Neural crest cell (in vitro differentiated cells): ENCODE data around the gene SUMF2. TPM values are rescaled to one million over a fixed set of nuclear protein-coding genes. Genes with fewer than 3 reads are reported as not detected.
"Not testable (repeated sequence)": the region's sequence is repeated elsewhere in the genome, so short reads cannot be mapped to it uniquely, and the experiment has no call there.

Experiments
- DNase-seq: peaks from one replicate; pipeline ENCODE4 v3.0.0; 2021; ENCODE audit warnings: low read depth, mixed read lengths, low spot score
- H3K27ac Mint-ChIP-seq: one replicate; pipeline ENCODE4 v1.8.0; 2021; ENCODE audit warnings: mild to moderate bottlenecking, mixed read lengths; ENCODE audit not compliant: unreplicated experiment
- H3K27me3 Mint-ChIP-seq: 2 replicates; pipeline ENCODE4 v1.8.0; 2021; ENCODE audit warnings: low read depth, mild to moderate bottlenecking, mixed read lengths
- H3K36me3 Mint-ChIP-seq: 2 replicates; pipeline ENCODE4 v1.8.0; 2021; ENCODE audit warnings: low read depth, mild to moderate bottlenecking, mixed read lengths
- H3K4me1 Mint-ChIP-seq: 2 replicates; pipeline ENCODE4 v1.8.0; 2021; ENCODE audit warnings: mixed read lengths
- H3K4me3 Mint-ChIP-seq: one replicate; pipeline ENCODE4 v1.8.0; 2021; ENCODE audit warnings: mild to moderate bottlenecking, mixed read lengths
- H3K9me3 Mint-ChIP-seq: 2 replicates; pipeline ENCODE4 v1.8.0; 2021; ENCODE audit warnings: mixed read lengths
- total RNA-seq: library from RNA; stranded (reverse); gene quantifications from 2 replicates; pipeline ENCODE4 v1.2.1, GENCODE V29; 2021
- TF ChIP-seq, protein P1 (sequence below): fragments of 200-600 bp; sonication (generic); conservative IDR thresholded peaks from 2 replicates; pipeline ENCODE4 v1.5.0; 2021; ENCODE audit warnings: antibody characterized with exemption, mild to moderate bottlenecking

The SUMF2 gene
- total RNA-seq, 1 donor from 2014 or later = 85.9 TPM

DNA sequence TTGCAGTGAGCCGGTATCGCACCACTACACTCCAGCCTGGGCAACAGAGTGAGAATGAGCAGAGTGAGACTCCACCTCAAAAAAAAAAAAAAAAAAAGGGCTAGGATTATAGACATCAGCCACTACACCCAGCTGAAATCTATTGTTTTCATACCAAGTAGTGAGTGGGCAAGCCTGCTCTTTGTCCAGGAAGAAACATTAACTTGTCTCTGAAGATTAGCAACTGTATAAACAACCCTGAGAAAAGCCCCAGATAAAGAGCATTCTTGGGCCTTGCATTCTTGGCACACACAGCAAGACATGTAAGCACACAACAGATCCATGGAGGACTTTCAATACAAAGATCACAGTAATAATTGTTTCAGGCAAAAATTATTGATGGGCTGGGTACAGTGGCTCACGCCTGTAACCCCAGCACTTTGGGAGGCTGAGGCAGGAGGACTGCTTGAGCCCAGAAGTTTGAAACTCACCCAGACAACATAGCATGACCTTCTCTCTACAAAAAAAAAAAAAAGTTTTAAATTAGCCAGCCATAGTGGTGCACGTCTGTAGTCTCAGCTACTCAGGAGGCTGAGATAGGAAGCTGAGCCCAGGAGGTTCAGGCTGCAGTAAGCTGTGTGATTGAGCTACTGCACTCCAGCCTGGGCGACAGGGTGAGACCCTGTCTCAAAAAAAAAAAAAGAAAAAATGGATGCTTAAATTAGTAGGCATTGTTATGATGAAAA lies 17.2 kb upstream of the SUMF2 start:
- Mint-ChIP-seq H3K4me1 (peaks cover 19% of the 10 kb centered on the region), H3K9me3 (no peaks in the 10 kb centered on the region), H3K36me3 (peaks cover 3% of the 10 kb centered on the region), H3K27me3 (no peaks in the 10 kb centered on the region), H3K4me3 (peak overlapping the region; percentile 56), H3K27ac (no peak overlapping the region)
- no peak for DNase-seq
- TF ChIP-seq, protein P1, sequence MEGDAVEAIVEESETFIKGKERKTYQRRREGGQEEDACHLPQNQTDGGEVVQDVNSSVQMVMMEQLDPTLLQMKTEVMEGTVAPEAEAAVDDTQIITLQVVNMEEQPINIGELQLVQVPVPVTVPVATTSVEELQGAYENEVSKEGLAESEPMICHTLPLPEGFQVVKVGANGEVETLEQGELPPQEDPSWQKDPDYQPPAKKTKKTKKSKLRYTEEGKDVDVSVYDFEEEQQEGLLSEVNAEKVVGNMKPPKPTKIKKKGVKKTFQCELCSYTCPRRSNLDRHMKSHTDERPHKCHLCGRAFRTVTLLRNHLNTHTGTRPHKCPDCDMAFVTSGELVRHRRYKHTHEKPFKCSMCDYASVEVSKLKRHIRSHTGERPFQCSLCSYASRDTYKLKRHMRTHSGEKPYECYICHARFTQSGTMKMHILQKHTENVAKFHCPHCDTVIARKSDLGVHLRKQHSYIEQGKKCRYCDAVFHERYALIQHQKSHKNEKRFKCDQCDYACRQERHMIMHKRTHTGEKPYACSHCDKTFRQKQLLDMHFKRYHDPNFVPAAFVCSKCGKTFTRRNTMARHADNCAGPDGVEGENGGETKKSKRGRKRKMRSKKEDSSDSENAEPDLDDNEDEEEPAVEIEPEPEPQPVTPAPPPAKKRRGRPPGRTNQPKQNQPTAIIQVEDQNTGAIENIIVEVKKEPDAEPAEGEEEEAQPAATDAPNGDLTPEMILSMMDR = no peak

DNA sequence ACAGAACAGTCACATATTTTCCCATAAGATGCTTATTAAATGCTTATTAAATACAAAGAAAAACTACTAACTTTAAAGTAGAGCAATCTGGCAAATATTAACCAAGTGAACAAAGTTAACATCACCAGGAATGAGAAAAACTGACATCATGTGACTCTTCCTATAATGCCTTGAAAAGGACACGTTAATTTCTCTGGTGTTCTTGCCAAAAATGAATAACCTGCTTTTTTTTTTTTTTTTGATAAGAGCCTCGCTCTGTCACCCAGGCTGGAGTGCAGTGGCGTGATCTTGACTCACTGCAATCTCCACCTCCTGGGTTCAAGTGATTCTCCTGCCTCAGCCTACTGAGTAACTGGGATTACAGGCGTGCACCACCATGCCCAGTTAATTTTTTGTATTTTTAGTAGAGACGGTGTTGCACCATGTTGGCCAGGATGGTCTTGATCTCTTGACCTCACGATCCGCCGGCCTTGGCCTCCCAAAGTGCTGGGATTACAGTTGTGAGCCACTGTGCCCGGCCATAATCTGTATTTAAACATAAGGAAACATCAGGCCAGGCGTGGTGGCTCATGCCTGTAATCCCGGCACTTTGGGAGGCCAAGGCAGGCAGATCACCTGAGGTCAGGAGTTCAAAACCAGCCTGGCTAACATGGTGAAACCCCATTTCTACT lies 16.5 kb upstream of the SUMF2 start:
- H3K36me3 Mint-ChIP-seq, H3K27ac Mint-ChIP-seq, H3K9me3 Mint-ChIP-seq, H3K27me3 Mint-ChIP-seq, H3K4me3 Mint-ChIP-seq, DNase-seq: not testable (repeated sequence)
- H3K4me1 Mint-ChIP-seq = peaks cover 19% of the 10 kb centered on the region

DNA sequence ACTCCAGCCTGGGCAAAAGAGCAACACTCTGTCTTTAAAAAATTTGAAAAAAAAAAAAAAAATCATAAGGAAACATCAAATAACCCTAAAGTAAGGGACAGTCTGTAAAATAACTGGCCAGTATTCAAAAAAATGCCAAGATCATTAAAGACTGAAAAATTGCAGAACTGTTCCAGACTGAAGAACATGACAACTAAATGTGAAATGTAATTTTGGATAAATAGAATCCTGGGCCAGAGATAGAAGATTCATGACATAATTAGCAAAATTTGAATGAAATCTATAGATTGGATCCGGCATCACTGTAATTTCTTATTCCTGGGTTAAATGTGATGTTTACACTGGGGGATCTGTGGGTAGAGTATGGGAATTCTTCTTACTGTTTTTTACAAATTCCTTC lies 15.8 kb upstream of the SUMF2 start:
- Mint-ChIP-seq H3K4me3 (peak overlapping the region; percentile 25), H3K27ac (no peak overlapping the region), H3K9me3 (no peaks in the 10 kb centered on the region), H3K27me3 (no peaks in the 10 kb centered on the region), H3K36me3 (no peaks in the 10 kb centered on the region), H3K4me1 (peaks cover 24% of the 10 kb centered on the region)
- TF ChIP-seq, protein P1 = no peak
- DNase-seq = no peak

DNA sequence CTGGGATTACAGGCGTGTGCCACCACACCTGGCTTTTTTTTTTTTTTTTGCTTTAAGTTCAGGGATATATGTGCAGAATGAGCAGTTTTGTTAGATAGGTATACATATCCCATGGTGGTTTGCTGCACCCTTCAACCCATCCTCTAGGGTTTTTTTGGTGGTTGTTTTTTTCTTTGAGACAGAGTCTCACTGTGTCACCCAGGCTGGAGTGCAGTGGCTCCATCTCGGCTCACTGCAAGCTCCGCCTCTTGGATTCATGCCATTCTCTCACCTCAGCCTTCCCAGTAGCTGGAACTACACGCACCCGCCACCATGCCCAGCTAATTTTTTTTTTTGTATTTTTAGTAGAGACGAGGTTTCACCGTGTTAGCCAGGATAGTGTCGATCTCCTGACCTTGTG lies 15.3 kb upstream of the SUMF2 start:
- not testable (repeated sequence) for H3K9me3 Mint-ChIP-seq, H3K36me3 Mint-ChIP-seq, H3K27me3 Mint-ChIP-seq, DNase-seq, H3K27ac Mint-ChIP-seq
- peaks cover 29% of the 10 kb centered on the region for H3K4me1 Mint-ChIP-seq
- TF ChIP-seq, protein P1 = peak; percentile 25
- peak overlapping the region; percentile 25 for H3K4me3 Mint-ChIP-seq

DNA sequence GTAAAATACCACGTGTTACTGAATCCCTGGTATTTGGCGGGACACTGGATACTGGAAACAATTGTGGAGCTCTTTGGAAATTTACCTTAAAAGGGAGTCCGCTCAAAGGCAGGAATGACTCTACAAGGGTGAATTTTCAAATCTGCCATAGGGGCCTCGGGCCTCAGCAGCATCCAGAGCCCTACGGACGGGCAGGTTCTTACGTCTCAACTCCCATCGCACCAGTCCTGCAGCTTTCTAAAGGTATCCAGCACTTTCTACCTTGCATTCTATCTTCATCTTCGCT lies 13.1 kb upstream of the SUMF2 start:
- H3K27me3 Mint-ChIP-seq = no peaks in the 10 kb centered on the region
- H3K36me3 Mint-ChIP-seq = peaks cover 3% of the 10 kb centered on the region
- DNase-seq = no peak

More for the DNA sequence above, 13.1 kb upstream of the SUMF2 start:
- peak overlapping the region; percentile 98 for H3K27ac Mint-ChIP-seq
- H3K4me1 Mint-ChIP-seq = peaks cover 43% of the 10 kb centered on the region
- peak overlapping the region; percentile 97 for H3K4me3 Mint-ChIP-seq
- H3K9me3 Mint-ChIP-seq = no peaks in the 10 kb centered on the region
- TF ChIP-seq, protein P1 = no peak
